Measurements from ENCODE around the gene ACAP3.

The ACAP3 gene
- 23.7 to 90.1 reads per million in 2 experiments for total RNA-seq

- DNase-seq (ENCODE audit: low read depth): peak; percentile 83
Measured at GRCh38 chr1:1307923-1308755, at the start of gene ACAP3, which contains the start of gene PUSL1. Gene ACAP3 (minus strand): TSS chr1:1307930. CDS start chr1:1307815, 115 bp downstream. Gene PUSL1 (plus strand): TSS chr1:1308597. CDS start chr1:1308644, 47 bp downstream.

GRCh38 chr1:1356796-1357401 is 49.2 kb upstream of the ACAP3 start:
- DNase-seq (ENCODE audit: low read depth): no peak

GRCh38 chr1:1356166-1356795 is 48.6 kb upstream of the ACAP3 start:
- no peak for DNase-seq (ENCODE audit: low read depth)

GRCh38 chr1:1355416-1355815 is 47.7 kb upstream of the ACAP3 start:
- DNase-seq (ENCODE audit: low read depth): no peak

- no peak for DNase-seq (ENCODE audit: low read depth)
Measured at GRCh38 chr1:1354271-1355247, 46.8 kb upstream of the ACAP3 start.

- no peak for DNase-seq (ENCODE audit: low read depth)
Measured at GRCh38 chr1:1353389-1354151, 45.8 kb upstream of the ACAP3 start.

- DNase-seq (ENCODE audit: low read depth): no peak
Measured at GRCh38 chr1:1352786-1353388, 45.2 kb upstream of the ACAP3 start.

- no peak for DNase-seq (ENCODE audit: low read depth)
Measured at GRCh38 chr1:1351511-1352427, 44.0 kb upstream of the ACAP3 start.

GRCh38 chr1:1349256-1350012 is 41.7 kb upstream of the ACAP3 start, which contains the start of gene DVL1:
Gene DVL1 (minus strand): TSS chr1:1349418. CDS start chr1:1349065, 353 bp downstream.
- DNase-seq (ENCODE audit: low read depth): peak; percentile 61

GRCh38 chr1:1348420-1349255 is 40.9 kb upstream of the ACAP3 start:
- no peak for DNase-seq (ENCODE audit: low read depth)

GRCh38 chr1:1347663-1348419 is 40.1 kb upstream of the ACAP3 start:
- DNase-seq (ENCODE audit: low read depth): no peak

- no peak for DNase-seq (ENCODE audit: low read depth)
Measured at GRCh38 chr1:1347026-1347595, 39.4 kb upstream of the ACAP3 start.

GRCh38 chr1:1346501-1346890 is 38.8 kb upstream of the ACAP3 start:
- no peak for DNase-seq (ENCODE audit: low read depth)

- no peak for DNase-seq (ENCODE audit: low read depth)
Measured at GRCh38 chr1:1345860-1346500, 38.2 kb upstream of the ACAP3 start.

- DNase-seq (ENCODE audit: low read depth): no peak
Measured at GRCh38 chr1:1345384-1345783, 37.7 kb upstream of the ACAP3 start.
